Kidney (tissue), 14 donors: ENCODE data around the gene ARHGEF1. TPM values are rescaled to one million over a fixed set of nuclear protein-coding genes. Genes with fewer than 3 reads are reported as not detected.

Source experiments
- DNase-seq, 5 donors: peaks; one replicate each; pipeline ENCODE4 v3.0.0-alpha.2; 2013 to 2020
- FAIRE-seq: peaks from 2 replicates; lab custom pipeline; 2012; peaks lifted over from hg19 to GRCh38; lab: Jason Lieb, UNC
- H3K27ac ChIP-seq, 2 donors: one replicate each; pipeline ENCODE4 v1.7.0; 2013; ENCODE audit warnings: low read depth in 2 of 2, low read length in 2 of 2, inconsistent platforms in 1 of 2
- H3K27me3 ChIP-seq: one replicate; pipeline ENCODE4 v1.7.1; 2013; ENCODE audit warnings: low read length, inconsistent platforms; ENCODE audit not compliant: control insufficient read depth, insufficient read depth
- H3K36me3 ChIP-seq, 3 donors: one replicate each; pipeline versions ENCODE4 v1.7.0 to v1.7.1; 2013; ENCODE audit warnings: low read length in 3 of 3, control low read depth in 1 of 3, inconsistent platforms in 1 of 3; ENCODE audit not compliant: insufficient read depth in 3 of 3, control insufficient read depth in 2 of 3
- H3K4me1 ChIP-seq, 3 donors: one replicate each; pipeline versions ENCODE4 v1.7.0 to v1.7.1; 2013; ENCODE audit warnings: low read length in 3 of 3, inconsistent platforms in 1 of 3, low read depth in 1 of 3; ENCODE audit not compliant: control insufficient read depth in 2 of 3, insufficient read depth in 2 of 3
- H3K4me3 ChIP-seq, 3 donors: one replicate each; pipeline versions ENCODE4 v1.7.0 to v1.8.1; 2013; ENCODE audit warnings: low read length in 3 of 3, control low read depth in 1 of 3, inconsistent platforms in 1 of 3
- H3K9ac ChIP-seq, 3 donors: one replicate each; pipeline versions ENCODE4 v1.7.0 to v1.7.1; 2013; ENCODE audit warnings: low read length in 3 of 3, control low read depth in 1 of 3, inconsistent platforms in 1 of 3
- H3K9me3 ChIP-seq, 3 donors: one replicate each; pipeline versions ENCODE4 v1.7.0 to v1.7.1; 2013; ENCODE audit warnings: low read length in 3 of 3, control low read depth in 1 of 3, inconsistent platforms in 1 of 3; ENCODE audit not compliant: control insufficient read depth in 2 of 3, insufficient read depth in 1 of 3
- CTCF ChIP-seq: IDR thresholded peaks from 3 replicates; pipeline ENCODE4 v1.5.1; 2012; ENCODE audit warnings: mild to moderate bottlenecking, moderate library complexity, borderline replicate concordance; ENCODE audit not compliant: insufficient read depth; ENCODE audit errors: extremely low read depth
- intact Hi-C: fragments of 100-400 bp; cut with DNase I; formaldehyde crosslinking; loops from one replicate; pipeline ENCODE4 v1.11.1; 2022
- polyA plus RNA-seq: library from polyadenylated mRNA; stranded (reverse); fragments of 350-450 nt; fragmentation: Illumina TruSeq; extraction: RNeasy Lipid Tissue Mini Kit (QIAGEN cat#74804); gene quantifications from one replicate; pipeline ENCODE4 v1.2.3, GENCODE V29; 2014; ENCODE audit warnings: low read depth, low replicate concordance; ENCODE audit not compliant: insufficient read depth
- total RNA-seq: library from RNA; stranded (reverse); fragmentation: NEBNext Ultra II Directional; extraction: Animal tissue kit (Norgen Biotek cat#: 25700); gene quantifications from one replicate; pipeline ENCODE4 v1.2.1, GENCODE V29; 2021
- donor health status: control.
- donor health status: control.
- donor health status: control.
- donor health status: control.
- donor health status: control.
- donor health status: DM: yes; HTN: yes; CAD: no.
- donor health status: Normal renal cell carcinoma (clear cell type).

Gene ARHGEF1
- total and polyA plus RNA-seq, 2 donors from 2014 or later: 39.0 to 139 TPM

DNA sequence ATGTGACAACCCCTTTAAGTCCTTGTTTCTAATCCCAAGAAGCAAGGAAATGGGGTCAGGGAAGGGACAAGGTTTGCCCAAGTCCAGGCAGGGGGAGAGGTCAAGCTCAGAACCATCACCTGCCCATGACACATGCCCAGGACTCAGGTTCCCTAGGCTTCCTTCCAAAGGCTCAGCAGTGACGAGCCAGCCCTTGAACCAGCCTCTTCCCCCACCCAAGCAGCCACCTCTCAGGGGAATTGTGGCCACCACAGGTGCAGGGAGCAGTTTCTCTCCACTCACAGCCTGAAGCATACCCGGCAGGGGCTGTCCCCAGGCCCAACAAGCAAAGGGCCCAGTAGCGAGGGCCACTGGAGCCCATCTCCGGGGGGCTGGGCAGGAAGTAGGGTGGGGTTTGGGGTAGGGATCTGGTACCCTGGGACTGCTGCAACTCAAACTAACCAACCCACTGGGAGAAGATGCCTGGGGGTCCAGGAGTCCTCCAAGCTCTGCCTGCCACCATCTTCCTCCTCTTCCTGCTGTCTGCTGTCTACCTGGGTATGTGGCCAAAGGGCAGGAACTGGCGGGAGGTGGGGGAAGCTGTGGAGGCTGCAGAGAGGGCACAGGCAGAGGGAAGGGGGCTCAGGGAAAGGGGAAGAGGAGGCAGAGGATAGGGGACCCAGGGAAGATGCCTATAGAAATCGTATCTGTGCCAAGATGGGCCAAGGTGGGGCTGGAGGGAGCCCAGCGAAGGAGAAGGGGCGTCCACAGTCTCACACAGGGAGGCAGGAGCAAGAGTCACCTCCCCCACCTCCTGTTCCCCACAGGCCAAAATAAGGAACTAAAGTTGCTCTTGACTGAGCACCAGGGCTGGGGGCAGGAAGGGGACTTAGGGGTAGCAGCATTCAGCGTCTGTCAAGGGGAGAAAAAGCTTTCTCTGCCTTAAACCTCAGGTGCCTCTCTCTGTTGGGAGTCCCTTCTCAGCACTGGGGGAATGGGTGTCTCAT lies 5.8 kb upstream of the ARHGEF1 start, which contains the start of gene CD79A:
TSS of gene CD79A (plus strand) at position 433 of the 986 bp plus-strand sequence. CDS start at position 459, 26 bp downstream.
- H3K9ac ChIP-seq: no peak within 1 kb of the TSS
- H3K9me3 ChIP-seq: no peaks in the 10 kb centered on the region
- TF ChIP-seq CTCF: no peak
- no peak within 1 kb of the TSS for H3K4me3 ChIP-seq
- intact Hi-C loops: no loop called here
- H3K27me3 ChIP-seq: no peaks in the 10 kb centered on the region
- H3K4me1 ChIP-seq: peaks cover 0 to under 1% (median 0%) of the 10 kb centered on the region in 3 donors
- H3K27ac ChIP-seq: no peak within 1 kb of the TSS
- FAIRE-seq (no peak), DNase-seq (peak in 1 of 5 donors; percentile 64)
- peaks cover 0 to 6% (median 0%) of the 10 kb centered on the region in 3 donors for H3K36me3 ChIP-seq

GRCh38 chr19:41877916-41878905 lies 4.8 kb upstream of the ARHGEF1 start:
- intact Hi-C loops: no loop called here
- H3K9ac ChIP-seq: no peak overlapping the region

GRCh38 chr19:41879080-41879479 lies 3.9 kb upstream of the ARHGEF1 start:
- DNase-seq: no peak
- Histone ChIP-seq H3K27ac (no peak overlapping the region), H3K4me1 (peaks cover 0 to 7% (median 0%) of the 10 kb centered on the region in 3 donors), H3K9me3 (no peaks in the 10 kb centered on the region), H3K9ac (no peak overlapping the region), H3K4me3 (no peak overlapping the region), H3K36me3 (no peaks in the 10 kb centered on the region), H3K27me3 (no peaks in the 10 kb centered on the region)
- FAIRE-seq: no peak
- no peak for TF ChIP-seq CTCF
- intact Hi-C loops: no loop called here

More at GRCh38 chr19:41877916-41878905, 4.8 kb upstream of the ARHGEF1 start:
- DNase-seq: no peak
- Histone ChIP-seq H3K36me3 (no peaks in the 10 kb centered on the region), H3K27ac (no peak overlapping the region), H3K4me1 (peaks cover 0 to 7% (median 0%) of the 10 kb centered on the region in 3 donors), H3K9me3 (no peaks in the 10 kb centered on the region), H3K4me3 (no peak overlapping the region), H3K27me3 (no peaks in the 10 kb centered on the region)
- no peak for FAIRE-seq
- no peak for TF ChIP-seq CTCF
